Measurements from ENCODE around the gene NEUROD1.

Gene NEUROD1

DNA sequence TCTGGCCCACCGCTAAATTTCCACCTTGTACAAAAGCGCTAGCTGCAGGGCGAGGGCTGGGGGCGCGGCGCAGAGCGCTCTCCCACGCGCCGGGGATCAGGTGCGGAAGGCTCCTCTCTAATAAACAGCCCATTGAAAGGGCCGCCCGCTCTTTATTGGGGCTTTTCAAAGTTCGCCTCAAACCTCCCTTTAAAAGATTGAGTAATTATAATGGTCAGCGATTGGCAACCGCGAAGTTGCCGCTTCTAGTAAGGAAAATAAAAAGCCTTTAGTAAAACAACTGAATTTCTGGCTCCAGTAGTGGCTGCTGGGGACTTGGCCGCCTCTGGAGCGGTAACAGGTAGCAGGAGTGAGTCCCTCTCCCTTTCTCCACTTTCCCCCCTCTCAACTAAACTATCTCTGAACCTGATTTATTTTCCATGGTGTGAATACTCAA is 755 bp downstream of the NEUROD1 start:
- DNase-seq: no peak

DNA sequence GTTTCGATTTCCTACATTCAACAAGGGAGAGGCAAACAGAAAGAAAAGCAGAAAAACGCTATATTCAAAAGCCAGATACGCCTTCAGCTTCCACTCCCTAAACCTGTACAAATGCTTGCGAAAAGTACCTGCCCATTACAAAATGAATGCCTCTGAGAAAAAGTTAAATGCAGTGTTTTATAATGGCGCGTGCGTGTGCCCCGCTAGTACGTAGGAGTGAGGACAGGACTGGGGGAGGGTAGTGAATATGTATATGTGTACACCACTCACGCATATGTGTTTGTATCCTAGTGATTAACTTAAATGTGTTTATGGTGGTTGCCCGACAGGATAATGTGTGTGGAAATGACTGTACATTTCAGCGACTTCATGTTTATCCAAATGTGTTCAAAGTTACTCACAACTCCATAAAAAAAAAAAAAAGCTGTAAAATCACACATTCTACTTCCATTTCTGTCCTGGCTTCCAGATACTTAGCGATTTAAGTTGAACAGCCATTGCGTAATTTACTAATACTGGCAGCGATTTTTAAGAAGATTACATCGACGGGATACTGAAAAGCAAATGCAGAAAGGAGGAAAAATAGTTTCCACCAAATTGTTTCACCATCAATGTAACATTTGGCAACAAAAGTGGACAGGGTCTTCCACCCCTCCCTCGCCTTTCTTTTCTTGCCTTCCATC is 1.3 kb downstream of the NEUROD1 start:
- DNase-seq: no peak

DNA sequence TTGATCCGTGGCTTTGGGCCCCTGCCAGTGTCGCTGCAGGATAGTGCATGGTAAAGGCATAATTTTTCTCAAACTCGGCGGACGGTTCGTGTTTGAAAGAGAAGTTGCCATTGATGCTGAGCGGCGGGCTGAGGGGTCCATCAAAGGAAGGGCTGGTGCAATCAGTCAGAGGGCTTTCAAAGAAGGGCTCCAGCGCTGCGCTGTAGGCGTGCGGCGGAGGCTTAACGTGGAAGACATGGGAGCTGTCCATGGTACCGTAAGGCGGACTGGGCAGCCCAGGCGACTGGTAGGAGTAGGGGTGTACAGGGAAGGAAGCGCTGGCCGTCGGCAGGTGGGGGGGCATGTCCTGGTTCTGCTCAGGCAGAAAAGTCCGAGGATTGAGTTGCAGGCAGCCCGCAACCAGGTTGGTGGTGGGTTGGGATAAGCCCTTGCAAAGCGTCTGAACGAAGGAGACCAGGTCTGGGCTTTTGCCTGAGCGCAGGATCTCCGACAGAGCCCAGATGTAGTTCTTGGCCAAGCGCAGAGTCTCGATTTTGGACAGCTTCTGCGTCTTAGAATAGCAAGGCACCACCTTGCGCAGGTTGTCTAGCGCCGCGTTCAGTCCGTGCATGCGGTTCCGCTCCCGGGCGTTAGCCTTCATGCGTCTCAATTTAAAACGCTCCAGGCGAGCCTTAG is 2.3 kb downstream of the NEUROD1 start:
- DNase-seq: peak; percentile 59

DNA sequence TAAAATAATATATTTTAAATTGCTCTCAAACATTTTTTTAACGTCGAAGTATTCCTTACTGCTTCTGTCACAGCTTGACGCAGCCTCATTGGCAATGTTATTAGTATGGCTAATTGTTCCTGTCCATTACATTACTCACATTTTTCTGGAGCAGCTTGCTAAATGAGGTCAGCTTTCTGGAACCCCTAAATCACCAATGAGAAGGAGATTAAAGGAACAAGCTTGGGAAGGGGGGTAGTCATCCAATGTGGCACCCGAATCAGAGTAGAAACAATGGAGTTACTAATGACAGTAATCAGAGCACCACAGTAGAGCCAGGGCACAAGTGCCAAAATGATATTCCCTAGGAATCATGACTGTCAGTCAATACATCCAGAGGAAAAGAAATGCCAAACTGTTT is 5.1 kb downstream of the NEUROD1 start:
- DNase-seq: no peak

DNA sequence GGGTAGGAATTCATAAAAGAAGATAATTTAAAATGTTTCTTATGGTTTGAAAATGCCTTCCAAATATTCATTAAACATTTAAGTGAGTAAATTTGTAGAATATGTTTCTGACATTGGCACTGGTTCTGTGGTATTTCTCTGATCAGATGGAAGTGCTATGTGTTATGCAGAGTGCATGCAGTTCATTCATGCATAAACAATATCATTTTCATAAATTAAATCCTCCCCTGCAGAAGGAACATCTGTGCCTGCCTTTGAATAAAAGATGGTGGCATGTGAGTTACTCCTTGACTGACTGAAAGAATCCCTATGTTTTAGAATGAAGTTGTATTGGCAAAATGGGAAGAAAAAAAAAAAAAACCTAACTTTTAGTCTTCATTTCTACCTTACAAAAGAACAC is 5.9 kb downstream of the NEUROD1 start:
- no peak for DNase-seq

DNA sequence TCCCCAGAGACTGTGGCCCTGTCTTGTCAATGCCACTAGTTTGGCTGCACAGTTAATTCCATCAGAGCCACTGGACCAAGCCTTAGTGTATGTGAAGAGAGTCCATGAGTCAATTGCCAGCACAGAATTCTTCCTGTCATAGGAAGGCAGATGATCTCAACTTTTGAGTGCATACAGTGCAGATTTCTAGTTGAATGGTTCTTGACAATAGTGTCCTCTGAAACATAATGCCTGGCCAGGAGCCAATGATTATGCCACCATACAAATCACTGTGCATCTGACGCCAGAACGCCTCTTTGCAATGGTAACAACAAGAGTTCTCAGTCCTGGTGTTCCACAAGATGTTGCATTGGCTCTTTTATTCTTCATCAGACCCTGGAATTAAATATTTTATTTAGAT is 7.1 kb downstream of the NEUROD1 start:
- no peak for DNase-seq

DNA sequence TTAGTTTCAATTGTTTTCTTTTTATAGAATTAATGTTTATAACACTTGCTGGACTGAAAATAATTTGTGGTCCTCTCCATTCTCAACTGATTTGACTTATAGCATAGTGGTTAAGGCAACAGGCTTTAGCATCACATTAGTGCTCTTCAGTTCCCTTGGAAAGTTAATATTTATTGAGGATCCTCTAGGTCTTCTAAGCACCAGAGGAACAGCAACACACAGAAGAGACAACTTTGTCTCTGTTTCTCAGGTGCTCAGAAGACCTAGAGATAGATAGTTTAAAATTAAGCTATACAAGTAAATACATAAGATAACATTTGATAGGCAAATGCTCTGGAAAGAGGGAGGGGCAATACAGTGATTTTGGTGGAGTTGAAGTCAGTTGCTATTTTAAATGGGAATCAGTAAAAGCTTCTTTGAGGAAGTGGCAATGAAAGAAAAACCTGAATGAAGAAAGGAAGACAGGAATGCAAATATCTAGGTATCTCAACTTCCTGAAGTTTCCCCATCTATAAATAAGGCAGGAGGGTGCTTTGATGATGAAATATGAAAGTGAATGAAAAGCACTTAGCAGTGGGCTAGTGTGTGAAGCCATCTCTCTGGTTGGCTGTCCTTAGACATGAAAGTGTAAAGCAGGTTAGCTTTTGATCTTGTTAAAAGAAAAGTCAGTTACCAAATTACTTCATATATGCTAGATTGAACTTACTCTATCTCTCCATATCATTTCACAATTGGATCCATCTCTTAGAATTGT is 7.9 kb downstream of the NEUROD1 start:
- no peak for DNase-seq

DNA sequence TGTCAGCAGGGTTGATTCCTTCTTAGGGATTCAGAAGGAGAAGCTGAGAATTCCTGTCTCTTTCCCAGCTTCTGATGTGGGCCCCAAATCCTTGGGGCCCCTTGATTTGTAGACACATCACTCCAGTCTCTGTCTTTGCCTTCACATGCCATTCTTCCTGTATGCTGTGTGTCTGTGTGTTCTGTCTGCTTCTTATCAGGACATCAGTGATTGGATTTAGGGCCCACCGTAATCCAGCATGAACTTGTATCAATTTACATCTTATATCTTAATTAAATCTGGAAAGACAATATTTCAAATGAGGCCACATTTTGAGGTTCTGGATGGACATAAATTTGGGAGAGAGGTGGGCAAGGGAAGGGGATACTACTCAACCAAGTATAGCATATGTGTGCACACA is 9.7 kb downstream of the NEUROD1 start:
- DNase-seq: no peak

DNA sequence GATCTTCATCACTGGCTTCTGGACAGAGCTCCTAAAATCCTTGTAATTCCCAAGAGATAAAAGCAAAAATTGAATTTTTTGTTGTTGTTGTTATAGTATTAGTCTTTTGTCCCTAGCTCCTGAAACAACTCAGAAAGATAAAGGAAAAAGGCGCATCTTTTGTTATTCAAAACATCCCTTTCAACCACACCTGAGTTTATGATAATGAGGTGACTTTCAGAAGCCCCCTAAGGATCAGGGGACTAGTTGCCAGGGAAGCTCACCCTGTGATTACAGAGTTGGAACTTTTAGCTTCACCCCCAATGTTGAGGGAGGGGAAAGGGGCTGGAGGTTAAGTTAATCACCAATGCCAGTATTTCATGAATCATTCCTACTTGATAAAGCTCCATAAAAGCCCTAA is 13.1 kb downstream of the NEUROD1 start:
- DNase-seq: no peak

DNA sequence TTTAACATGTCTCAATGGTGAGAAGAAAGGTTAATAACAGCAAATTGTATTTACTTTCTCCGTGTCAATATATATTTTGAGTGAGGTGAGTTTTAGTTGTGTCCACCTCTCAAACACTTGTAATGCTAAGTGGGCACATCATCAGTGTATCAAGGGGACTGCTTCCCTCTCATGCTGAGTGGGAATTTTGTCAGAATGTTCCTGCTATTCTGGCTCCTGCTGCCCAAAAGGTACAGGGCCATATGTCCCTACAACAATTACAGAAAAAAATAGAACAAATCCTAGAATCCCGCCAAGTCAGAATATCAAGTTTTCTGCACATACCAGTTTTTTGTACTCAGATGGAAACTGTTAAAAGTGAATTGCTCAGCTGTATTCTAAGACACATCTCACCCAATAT is 18.0 kb downstream of the NEUROD1 start:
- DNase-seq: no peak

DNA sequence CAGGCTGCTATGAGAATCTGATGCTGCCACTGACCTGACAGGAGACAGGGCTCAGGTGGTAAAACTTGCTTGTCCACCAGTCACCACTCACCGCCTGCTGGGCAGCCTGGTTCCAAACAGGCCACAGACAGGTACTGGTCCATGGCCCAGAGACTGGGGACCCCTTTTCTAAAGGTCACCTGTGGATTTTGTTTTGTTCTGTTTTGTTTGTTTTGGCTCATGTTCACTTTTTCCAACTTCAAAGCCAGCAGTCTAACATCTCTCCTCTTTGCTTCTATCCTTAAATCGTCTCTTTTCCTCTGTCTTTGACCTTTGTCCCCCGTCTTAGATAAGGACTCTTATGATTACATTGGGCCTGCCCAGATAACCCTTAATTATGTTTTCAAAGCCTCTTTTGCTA is 20.1 kb downstream of the NEUROD1 start:
- DNase-seq: no peak

DNA sequence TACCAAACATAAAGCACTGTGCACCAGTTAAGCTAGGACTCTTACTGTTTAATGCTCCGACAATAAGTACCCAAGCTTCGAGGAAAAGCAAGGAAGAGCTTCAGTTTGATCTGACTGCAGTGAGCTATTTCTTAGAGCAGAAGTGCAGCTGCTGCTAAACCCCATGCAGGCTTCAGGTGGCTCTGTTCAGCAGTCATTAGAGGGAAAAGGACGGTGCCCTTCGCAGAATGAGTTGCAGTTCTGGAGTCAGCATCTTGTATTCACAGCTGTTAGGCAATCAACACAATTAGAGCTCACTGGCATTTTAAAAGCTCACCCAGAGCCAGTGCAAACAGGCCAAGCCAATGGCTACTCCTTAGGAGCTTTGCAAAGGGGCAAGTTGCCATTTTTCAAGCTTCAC is 21.9 kb downstream of the NEUROD1 start:
- DNase-seq: no peak

DNA sequence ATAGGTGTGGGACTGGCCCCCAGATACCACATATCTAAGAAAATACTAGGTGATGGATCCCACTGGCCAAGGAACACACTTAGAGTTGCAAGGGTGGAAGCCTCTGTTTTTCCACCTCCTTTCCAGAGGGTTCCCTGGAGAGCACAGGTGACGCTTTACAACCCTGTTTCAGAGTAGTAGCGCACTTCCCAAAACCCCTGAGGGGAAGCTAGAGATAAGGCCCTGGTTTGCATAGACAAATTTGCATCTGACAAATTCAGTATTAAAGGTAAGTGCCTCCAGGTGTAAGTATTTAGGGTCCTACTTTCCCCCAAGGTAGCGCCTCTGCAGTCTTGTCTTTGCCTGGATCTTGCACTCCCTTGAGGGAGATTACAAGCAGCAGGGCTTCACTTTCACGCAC is 22.9 kb downstream of the NEUROD1 start:
- no peak for DNase-seq

DNA sequence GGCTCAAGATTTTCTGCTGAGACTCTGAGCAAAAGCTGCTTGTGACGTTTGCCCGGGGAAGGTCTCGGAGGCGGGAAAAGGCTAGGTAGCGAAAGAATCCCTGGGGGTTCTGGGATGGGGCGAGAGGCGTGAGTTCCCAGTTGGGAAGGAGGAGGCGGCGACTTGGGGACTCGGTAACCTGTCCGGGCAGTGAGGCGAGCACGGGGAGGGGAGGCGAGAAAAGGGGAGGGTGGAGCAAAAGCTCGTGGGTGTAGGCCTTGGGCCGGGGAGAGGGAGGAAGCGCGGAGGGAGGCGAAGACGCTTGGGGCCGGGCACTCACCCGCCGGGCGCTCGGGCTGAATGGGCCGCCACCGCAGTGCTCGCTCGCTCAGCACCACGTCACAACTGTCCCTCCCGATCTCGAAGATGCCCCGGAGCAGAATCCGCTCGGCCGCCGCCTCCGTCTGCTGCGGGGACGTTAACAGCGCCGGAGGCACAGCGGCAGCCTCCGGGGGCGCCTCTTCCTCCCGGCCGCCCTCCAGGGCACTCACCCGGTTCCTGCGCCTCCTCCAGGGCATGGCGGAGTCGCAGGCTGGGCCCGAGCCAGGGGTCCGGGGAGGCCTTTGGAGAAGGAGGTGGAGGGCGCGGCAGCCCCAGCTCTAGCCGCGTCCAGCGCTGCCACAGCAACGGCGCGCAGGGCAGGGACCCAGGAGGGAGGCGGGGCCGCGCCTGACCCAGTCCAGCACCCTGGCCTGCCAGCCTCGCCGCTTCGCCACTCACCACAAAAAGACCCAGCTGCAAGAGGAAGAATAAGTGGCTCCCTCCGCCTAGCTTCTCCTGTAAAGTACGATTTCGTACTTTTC is 23.6 kb downstream of the NEUROD1 start, which contains the start of gene CERKL:
Gene CERKL, minus strand, starts transcription at position 656 of the 842 bp plus-strand sequence. Its CDS starts 99 bp downstream, at position 557.
- no peak for DNase-seq

DNA sequence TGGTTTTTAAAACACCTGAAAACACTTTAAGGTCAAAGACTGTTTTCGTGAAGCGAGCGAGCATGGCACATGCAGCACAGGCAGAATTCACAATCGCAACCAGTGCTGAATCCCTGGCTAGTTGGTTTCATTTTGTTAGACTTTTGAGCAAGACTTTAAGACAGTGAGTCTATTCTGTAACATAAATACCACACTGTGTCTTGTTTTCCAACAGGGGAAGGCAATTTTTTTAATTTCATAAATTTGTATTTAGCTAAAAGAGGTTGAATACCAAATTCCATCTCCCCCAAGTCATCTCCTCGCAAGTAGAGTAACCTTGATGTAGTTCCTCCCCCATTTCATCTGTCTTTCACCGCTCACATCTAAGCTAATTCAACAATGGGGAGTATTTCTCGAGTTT is 24.8 kb downstream of the NEUROD1 start:
- no peak for DNase-seq

DNA sequence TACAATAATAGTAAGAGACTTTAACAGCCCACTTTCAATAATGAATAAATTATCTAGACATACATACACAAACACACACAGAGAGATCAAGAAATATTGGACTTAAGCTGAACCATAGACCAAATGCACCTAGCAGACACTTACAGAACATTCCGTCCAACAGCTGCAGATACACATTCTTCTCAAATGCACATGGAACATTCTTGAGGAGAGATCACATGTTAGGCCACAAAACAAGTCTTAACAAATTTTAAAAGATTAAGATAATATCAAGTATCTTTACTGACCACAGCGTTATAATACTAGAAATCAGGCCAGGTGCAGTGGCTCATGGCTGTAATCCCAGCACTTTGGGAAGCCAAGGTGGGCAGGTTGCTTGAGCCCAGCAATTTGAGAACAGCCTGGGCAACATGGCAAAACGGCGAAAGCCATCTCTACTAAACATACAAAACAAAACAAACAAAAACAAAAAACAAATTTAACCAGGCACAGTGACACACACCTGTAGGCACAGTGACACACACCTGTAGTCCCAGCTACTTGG is 30.8 kb downstream of the NEUROD1 start:
- no peak for DNase-seq

DNA sequence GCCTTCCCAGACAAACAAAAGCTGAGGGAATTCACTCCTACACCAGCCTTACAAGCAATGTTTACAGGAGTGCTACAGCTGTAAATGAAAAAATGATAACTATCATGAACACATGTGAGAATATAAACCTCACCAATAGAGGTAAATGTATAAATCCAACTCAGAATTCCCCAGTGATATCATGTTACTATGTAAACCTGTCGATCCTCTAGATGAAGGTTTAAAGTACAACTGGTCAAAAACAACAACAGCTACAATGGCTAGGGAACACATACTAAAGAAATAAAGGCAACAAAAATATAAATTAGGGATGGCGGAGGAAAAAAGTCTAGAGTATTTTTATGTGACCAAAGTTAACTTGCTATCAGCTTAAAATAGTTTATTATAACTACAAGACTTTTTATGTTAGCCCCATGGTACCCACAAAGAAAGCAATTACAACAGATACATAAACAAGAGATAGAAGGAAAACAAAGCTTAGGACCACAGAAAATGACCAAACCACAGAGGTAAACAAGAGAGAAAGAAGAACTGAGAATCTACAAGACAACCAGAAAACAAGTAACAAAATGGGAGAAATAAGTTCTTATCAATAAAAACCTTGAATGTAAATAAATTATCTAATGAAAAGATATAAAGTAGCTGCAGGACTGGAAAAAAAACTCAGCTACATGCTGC is 31.7 kb downstream of the NEUROD1 start:
- DNase-seq: no peak

DNA sequence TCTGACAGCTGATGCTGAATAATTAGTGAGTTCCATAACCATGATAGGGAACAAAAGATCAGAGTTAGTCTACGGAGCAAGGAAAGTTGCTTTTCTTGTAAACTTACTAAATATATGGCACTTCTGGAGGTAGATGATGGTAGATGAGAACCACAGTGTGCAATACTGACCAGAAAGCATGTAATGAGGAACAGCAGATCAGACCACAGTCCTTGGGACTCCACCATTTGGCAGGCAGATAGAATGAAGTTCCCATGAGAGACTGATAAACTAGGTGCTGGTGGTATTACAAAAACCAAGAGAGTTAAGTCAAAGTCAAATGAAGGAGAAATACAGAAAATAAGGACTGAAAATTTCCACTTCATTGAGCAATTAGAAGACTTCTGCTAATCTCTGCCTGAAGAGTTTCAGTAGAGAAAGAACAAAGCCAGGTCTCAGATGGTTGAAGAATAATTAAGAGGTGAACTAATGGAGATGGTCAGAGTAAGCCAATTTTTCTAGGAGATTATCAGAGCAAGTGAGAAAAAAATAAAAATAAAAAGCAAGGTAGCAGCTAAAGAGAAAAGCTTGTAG is 33.8 kb downstream of the NEUROD1 start:
- DNase-seq: no peak

DNA sequence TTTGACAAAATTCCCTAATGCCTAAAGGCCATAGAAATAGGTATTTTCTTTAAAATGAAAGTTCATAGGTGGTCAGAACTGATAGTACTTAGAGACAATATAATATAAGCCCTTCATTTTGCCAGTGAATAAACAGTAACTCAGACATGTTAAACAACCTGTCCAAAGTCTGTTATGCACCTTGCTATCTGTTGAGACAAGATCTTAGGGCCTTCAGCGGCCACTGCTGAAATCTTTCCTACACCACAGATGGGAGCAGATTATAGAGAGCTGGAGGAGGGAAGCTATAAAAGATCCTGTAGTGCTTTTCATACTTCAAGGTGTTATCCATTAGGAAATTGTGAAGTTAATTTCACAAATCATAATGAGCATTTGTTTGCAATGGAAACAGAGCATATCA is 37.2 kb downstream of the NEUROD1 start:
- no peak for DNase-seq

DNA sequence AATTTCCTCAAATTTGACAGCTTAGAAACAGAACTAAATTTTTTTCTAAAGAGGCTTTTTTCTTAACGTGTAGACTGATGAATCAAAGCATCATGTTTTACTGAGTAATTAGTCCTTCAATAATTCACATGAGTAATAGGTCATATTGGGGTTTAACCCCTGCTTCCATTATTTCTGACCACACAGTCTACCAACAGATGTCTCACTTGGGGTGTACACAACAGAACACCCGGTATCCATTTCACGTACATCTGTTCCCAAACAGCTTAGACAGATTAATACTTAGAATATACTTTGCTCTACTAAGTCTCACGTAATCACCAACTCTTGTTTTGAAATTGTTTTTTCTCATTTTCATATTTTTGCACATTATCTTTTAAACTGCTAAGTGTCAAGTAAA is 38.2 kb downstream of the NEUROD1 start:
- no peak for DNase-seq

DNA sequence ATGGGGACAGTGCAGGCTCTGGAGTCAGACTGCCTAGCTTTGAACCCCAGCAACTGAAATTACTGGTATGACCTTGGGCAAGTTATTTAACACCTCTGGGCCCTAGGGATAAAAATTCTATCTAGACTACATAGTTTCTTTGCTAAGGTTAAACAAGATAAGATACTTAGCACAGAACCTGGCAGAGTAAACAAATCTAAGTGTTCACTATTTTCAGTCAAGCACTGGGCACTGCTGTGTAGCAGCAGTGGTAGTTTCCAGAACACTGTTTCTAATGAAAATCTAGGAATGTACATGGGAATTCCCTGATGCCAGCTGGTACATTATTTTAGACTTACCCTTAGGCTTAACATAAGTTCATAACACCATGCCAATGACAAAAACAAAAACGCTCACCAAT is 40.6 kb downstream of the NEUROD1 start:
- no peak for DNase-seq
